IMR-90 (cell line): ENCODE data around the gene RIPK4. TPM values are rescaled to one million over a fixed set of nuclear protein-coding genes. Genes with fewer than 3 reads are reported as not detected.

ENCODE experiments used
- ATAC-seq: fragments of 200-7000 bp; cut with Tn5 transposase; 2 replicates; pipeline ENCODE4 v1.9.1; 2020; ENCODE audit warnings: low read depth, mild to moderate bottlenecking, moderate library complexity
- BruUV-seq: library from RNA; stranded (reverse); fragments of 400-500 nt; replicated peaks from 2 replicates; lab custom pipeline; 2021; lab: Mats Ljungman, UMichigan
- CTCF ChIA-PET: fragments of 300-600 bp; formaldehyde crosslinking; extraction: SDS; loops from one replicate; lab custom pipeline; 2021; ENCODE audit warnings: antibody characterized with exemption; lab: Yijun Ruan, JAX
- POLR2A ChIA-PET: fragments of 300-600 bp; sonication (Branson Sonifier 250); formaldehyde crosslinking; loops from one replicate; lab custom pipeline; 2022; ENCODE audit warnings: antibody characterized with exemption; ENCODE audit not compliant: unreplicated experiment; lab: Charles Lee
- DNase-seq: peaks from one replicate; pipeline ENCODE4 v3.0.0; 2013
- H2AFZ ChIP-seq: replicated peaks from 2 replicates; pipeline ENCODE3; 2013; ENCODE audit warnings: low read length, mild to moderate bottlenecking; ENCODE audit not compliant: poor library complexity
- H2AK5ac ChIP-seq: 2 replicates; pipeline ENCODE4 v1.6.1; 2013; ENCODE audit warnings: low read depth, low read length, inconsistent platforms
- H2AK9ac ChIP-seq: replicated peaks from 2 replicates; pipeline ENCODE3; 2013; ENCODE audit warnings: mild to moderate bottlenecking, low read depth, low read length, moderate library complexity; ENCODE audit not compliant: poor library complexity
- H2BK120ac ChIP-seq: 2 replicates; pipeline ENCODE4 v1.6.1; 2013; ENCODE audit warnings: low read depth, low read length, inconsistent platforms
- H2BK15ac ChIP-seq: 3 replicates; pipeline ENCODE4 v1.6.1; 2013; ENCODE audit warnings: low read depth, low read length, inconsistent platforms
- H2BK20ac ChIP-seq: 2 replicates; pipeline ENCODE4 v1.6.1; 2013; ENCODE audit warnings: low read depth, mild to moderate bottlenecking, inconsistent platforms, low read length, moderate library complexity
- H2BK5ac ChIP-seq: 2 replicates; pipeline ENCODE4 v1.6.1; 2013; ENCODE audit warnings: mild to moderate bottlenecking, low read depth, low read length, inconsistent platforms; ENCODE audit not compliant: poor library complexity, severe bottlenecking
- H3K14ac ChIP-seq: replicated peaks from 2 replicates; pipeline ENCODE4 v1.6.1; 2013; ENCODE audit warnings: low read depth, low read length, inconsistent platforms
- H3K18ac ChIP-seq: 2 replicates; pipeline ENCODE4 v1.6.1; 2013; ENCODE audit warnings: low read depth, low read length, control low read depth
- H3K23ac ChIP-seq: 2 replicates; pipeline ENCODE4 v1.6.1; 2013; ENCODE audit warnings: low read depth, low read length, inconsistent platforms
- H3K27ac ChIP-seq: 2 replicates; pipeline ENCODE4 v1.5.1; 2013; ENCODE audit warnings: mild to moderate bottlenecking, control low read depth, low read length; ENCODE audit not compliant: insufficient read depth
- H3K27me3 ChIP-seq: 2 replicates; pipeline ENCODE4 v1.6.1; 2013; ENCODE audit warnings: low read length; ENCODE audit not compliant: control insufficient read depth, insufficient read depth
- H3K36me3 ChIP-seq: 2 replicates; pipeline ENCODE4 v1.6.1; 2013; ENCODE audit warnings: low read length, mixed read lengths; ENCODE audit not compliant: control insufficient read depth, insufficient read depth
- H3K4ac ChIP-seq: 2 replicates; pipeline ENCODE4 v1.6.1; 2013; ENCODE audit warnings: low read depth, low read length, inconsistent platforms
- H3K4me1 ChIP-seq: 2 replicates; pipeline ENCODE4 v1.6.1; 2013; ENCODE audit warnings: low read length, mixed read lengths; ENCODE audit not compliant: control insufficient read depth, insufficient read depth
- H3K4me2 ChIP-seq: 2 replicates; pipeline ENCODE4 v1.6.1; 2013; ENCODE audit warnings: low read depth, mild to moderate bottlenecking, control low read depth, low read length, moderate library complexity
- H3K4me3 ChIP-seq: 2 replicates; pipeline ENCODE4 v1.5.1; 2013; ENCODE audit warnings: low read depth, mild to moderate bottlenecking, control low read depth, low read length, moderate library complexity; ENCODE audit not compliant: insufficient read depth
- H3K56ac ChIP-seq: 2 replicates; pipeline ENCODE4 v1.6.1; 2013; ENCODE audit warnings: low read length, inconsistent platforms; ENCODE audit not compliant: insufficient read depth; ENCODE audit errors: extremely low read depth
- H3K79me1 ChIP-seq, 2 experiments: 2 replicates each; pipeline ENCODE4 v1.6.1; 2013; ENCODE audit warnings: low read length in 2 of 2, inconsistent platforms in 1 of 2, low read depth in 1 of 2
- H3K9ac ChIP-seq: 2 replicates; pipeline ENCODE4 v1.6.1; 2013; ENCODE audit warnings: low read depth, low read length, control low read depth
- H3K9me1 ChIP-seq: 2 replicates; pipeline ENCODE4 v1.6.1; 2013; ENCODE audit warnings: low read length, inconsistent platforms; ENCODE audit not compliant: insufficient read depth
- H3K9me3 ChIP-seq: 2 replicates; pipeline ENCODE4 v1.6.1; 2013; ENCODE audit warnings: low read length; ENCODE audit not compliant: control insufficient read depth, insufficient read depth
- H4K20me1 ChIP-seq: 2 replicates; pipeline ENCODE4 v1.6.1; 2013; ENCODE audit warnings: low read length, inconsistent platforms; ENCODE audit not compliant: insufficient read depth
- H4K5ac ChIP-seq: 2 replicates; pipeline ENCODE4 v1.6.1; 2013; ENCODE audit warnings: mild to moderate bottlenecking, low read depth, low read length, control low read depth
- H4K8ac ChIP-seq, 2 experiments: 2 replicates each; pipeline ENCODE4 v1.6.1; 2013; ENCODE audit warnings: low read depth in 2 of 2, low read length in 2 of 2, control low read depth in 1 of 2, inconsistent platforms in 1 of 2
- H4K91ac ChIP-seq: 2 replicates; pipeline ENCODE4 v1.6.1; 2013; ENCODE audit warnings: low read depth, low read length, inconsistent platforms; ENCODE audit not compliant: insufficient read depth
- BHLHE40 ChIP-seq: fragments of 150-350 bp; IDR thresholded peaks from 2 replicates; pipeline ENCODE4 v1.6.1; 2016; ENCODE audit warnings: mild to moderate bottlenecking, low read depth, low read length
- CEBPB ChIP-seq: IDR thresholded peaks from 2 replicates; pipeline ENCODE4 v1.6.1; 2012; ENCODE audit warnings: low read depth, low read length, improper control_type of control experiment
- CHD1 ChIP-seq: IDR thresholded peaks from 2 replicates; pipeline ENCODE4 v1.6.1; 2012; ENCODE audit warnings: low read depth, low read length, improper control_type of control experiment
- FOS ChIP-seq: fragments of 150-350 bp; IDR thresholded peaks from 2 replicates; pipeline ENCODE4 v1.6.1; 2016; ENCODE audit warnings: low read depth, low read length
- MAZ ChIP-seq: IDR thresholded peaks from 2 replicates; pipeline ENCODE4 v1.6.1; 2012; ENCODE audit warnings: low read depth, mild to moderate bottlenecking, low read length, improper control_type of control experiment, moderate library complexity, borderline replicate concordance
- MXI1 ChIP-seq: IDR thresholded peaks from 2 replicates; pipeline ENCODE4 v1.6.1; 2012; ENCODE audit warnings: low read depth, mild to moderate bottlenecking, low read length, moderate library complexity, borderline replicate concordance
- NFE2L2 ChIP-seq: fragments of 150-350 bp; IDR thresholded peaks from 2 replicates; pipeline ENCODE4 v1.6.1; 2016; ENCODE audit warnings: low read depth, mild to moderate bottlenecking, low read length
- POLR2A ChIP-seq: IDR thresholded peaks from 2 replicates; pipeline ENCODE4 v1.6.1; 2012; ENCODE audit warnings: mild to moderate bottlenecking, low read depth, low read length
- RAD21 ChIP-seq: IDR thresholded peaks from 2 replicates; pipeline ENCODE4 v1.6.1; 2012; ENCODE audit warnings: low read length, improper control_type of control experiment
- RFX5 ChIP-seq: IDR thresholded peaks from 2 replicates; pipeline ENCODE4 v1.8.0; 2012; ENCODE audit warnings: low read depth, mild to moderate bottlenecking, low read length, moderate library complexity
- SMC3 ChIP-seq: fragments of 150-350 bp; IDR thresholded peaks from 2 replicates; pipeline ENCODE4 v1.6.1; 2016; ENCODE audit warnings: low read depth, mild to moderate bottlenecking, antibody characterized with exemption, low read length, moderate library complexity
- WGBS, 2 experiments: methylation state at CpG; one replicate each; pipeline versions ENCODE4 v1.1.5 to v1.1.7; 2013; ENCODE audit warnings: missing lambda C conversion rate in 2 of 2; ENCODE audit not compliant: insufficient read length in 1 of 2; ENCODE audit errors: extremely low coverage in 2 of 2; 5-methylcytosine and 5-hydroxymethylcytosine counted together
- dilution Hi-C: fragments of 300-500 bp; cut with HindIII; formaldehyde crosslinking; loops from one replicate; pipeline ENCODE4 v1.14.3; 2018; ENCODE audit warnings: low sequenced_read_pairs; ENCODE audit not compliant: unreplicated experiment
- in situ Hi-C: fragments of 300-500 bp; cut with MboI; formaldehyde crosslinking; loops from 3 replicates; pipeline ENCODE4 v1.14.3; 2019; ENCODE audit warnings: low sequenced_read_pairs, inconsistent platforms, mixed read lengths
- intact Hi-C: fragments of 100-400 bp; cut with micrococcal nuclease; formaldehyde crosslinking; loops from 2 replicates; pipeline ENCODE4 v1.10.0; 2022
- polyA plus RNA-seq, 3 experiments: library from polyadenylated mRNA; depleted of rRNA; stranded (reverse); fragments of >200 nt; gene quantifications; 2 replicates each; pipeline ENCODE4 v1.2.3, GENCODE V29; 2012; ENCODE audit warnings: low replicate concordance in 1 of 3
- total RNA-seq: library from RNA; depleted of rRNA; stranded (reverse); fragments of >200 nt; gene quantifications from 2 replicates; pipeline ENCODE4 v1.2.3, GENCODE V29; 2012
- TF ChIP-seq, protein P1 (sequence below): fragments of 150-350 bp; IDR thresholded peaks from 2 replicates; pipeline ENCODE4 v1.6.1; 2016; ENCODE audit warnings: low read depth, mild to moderate bottlenecking, low read length, moderate library complexity, borderline replicate concordance
- TF ChIP-seq, protein P2 (sequence below): conservative IDR thresholded peaks from 2 replicates; pipeline ENCODE4 v1.5.1; 2012; ENCODE audit warnings: mild to moderate bottlenecking, low read depth, low read length, improper control_type of control experiment

The RIPK4 gene
- total and polyA plus RNA-seq, 2 of the 4 experiments (the other 2 are of a cell fraction) = under 0.01 to 0.03 TPM

- no peak for TF ChIP-seq MXI1
Measured at GRCh38 chr21:41761934-41762635, 4.8 kb downstream of the RIPK4 start (continued).

DNA sequence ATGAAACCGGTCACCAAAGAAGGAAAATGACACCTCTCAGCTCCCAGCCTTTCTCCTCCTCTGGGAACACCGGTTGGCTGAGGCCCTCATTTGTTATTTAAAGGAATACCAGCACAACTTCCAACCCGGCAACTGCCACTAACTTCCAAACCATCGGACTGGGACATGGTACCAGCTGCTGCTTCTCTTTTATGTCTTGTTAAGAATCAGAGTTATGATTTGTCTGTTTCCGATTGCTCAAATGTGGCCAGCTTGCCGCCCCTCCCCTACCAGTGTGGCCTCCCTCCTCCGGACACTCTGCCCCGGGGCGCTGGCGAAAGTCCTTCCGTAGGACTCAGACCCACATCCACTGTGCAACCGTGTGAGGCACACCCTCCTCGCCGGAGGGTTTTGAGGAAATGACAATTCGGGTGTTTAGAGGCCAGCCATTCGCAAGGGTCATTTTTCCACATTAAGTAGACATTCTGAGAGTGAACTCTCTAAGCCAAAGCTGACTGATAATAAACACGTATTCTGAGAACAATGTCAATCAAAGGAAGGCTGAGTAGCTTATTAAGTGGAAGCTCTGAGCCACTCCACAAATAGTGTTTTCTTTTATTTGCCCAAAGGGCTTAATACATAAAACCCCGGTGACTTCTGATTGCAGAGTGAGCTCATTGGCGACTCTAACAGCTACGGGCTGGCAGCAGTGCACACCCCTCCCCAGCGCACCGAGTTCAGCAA is 5.5 kb downstream of the RIPK4 start:
- Histone ChIP-seq H3K4me1 (peaks cover 2% of the 10 kb centered on the region; the same call in 1 of the 2 replicates), H3K14ac (no peak overlapping the region), H3K4me3 (no peak overlapping the region), H4K20me1 (no peaks in the 10 kb centered on the region), H2AK5ac (no peak overlapping the region), H3K9ac (no peak overlapping the region), H4K8ac (no peak overlapping the region), H3K36me3 (no peaks in the 10 kb centered on the region), H3K4me2 (no peak overlapping the region), H3K27me3 (peaks cover 67% of the 10 kb centered on the region), H2AFZ (peak overlapping the region; percentile 18), H2BK5ac (no peak overlapping the region), H3K23ac (no peak overlapping the region), H3K18ac (no peak overlapping the region), H4K5ac (no peak overlapping the region), H3K79me1 (no peaks in the 10 kb centered on the region), H2BK15ac (no peak overlapping the region), H3K4ac (no peak overlapping the region), H3K27ac (no peak overlapping the region), H2BK20ac (no peak overlapping the region), H3K9me1 (peaks cover 4% of the 10 kb centered on the region; the same call in 1 of the 2 replicates), H4K91ac (no peak overlapping the region), H3K56ac (no peak overlapping the region), H2AK9ac (no peak overlapping the region), H2BK120ac (no peak overlapping the region), H3K9me3 (peaks cover 5% of the 10 kb centered on the region; the same call in 1 of the 2 replicates)
- ATAC-seq (peak; percentile 28), DNase-seq (no peak)
- in situ Hi-C loops (no loop called here), dilution Hi-C loops (no loop called here), intact Hi-C loops (no loop called here)
- CTCF ChIA-PET = interaction anchor here (1.0 kb wide), 1 partner anchor 148 kb away, joined by 3 read pairs; no protein-coding TSS in a partner anchor
- POLR2A ChIA-PET = no interaction called here
- 37% methylated on average over 9 of the region's 22 CpGs; no CpG with 5 or more reads in 1 of the 2 experiments for WGBS, 2 experiments
- no TSS peak for BruUV-seq
- TF ChIP-seq MXI1 (no peak), POLR2A (no peak), CHD1 (no peak), CEBPB (no peak), FOS (no peak), MAZ (no peak), BHLHE40 (no peak), RAD21 (no peak), RFX5 (no peak), NFE2L2 (no peak), SMC3 (no peak)
- TF ChIP-seq, protein P1, sequence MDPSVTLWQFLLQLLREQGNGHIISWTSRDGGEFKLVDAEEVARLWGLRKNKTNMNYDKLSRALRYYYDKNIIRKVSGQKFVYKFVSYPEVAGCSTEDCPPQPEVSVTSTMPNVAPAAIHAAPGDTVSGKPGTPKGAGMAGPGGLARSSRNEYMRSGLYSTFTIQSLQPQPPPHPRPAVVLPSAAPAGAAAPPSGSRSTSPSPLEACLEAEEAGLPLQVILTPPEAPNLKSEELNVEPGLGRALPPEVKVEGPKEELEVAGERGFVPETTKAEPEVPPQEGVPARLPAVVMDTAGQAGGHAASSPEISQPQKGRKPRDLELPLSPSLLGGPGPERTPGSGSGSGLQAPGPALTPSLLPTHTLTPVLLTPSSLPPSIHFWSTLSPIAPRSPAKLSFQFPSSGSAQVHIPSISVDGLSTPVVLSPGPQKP = no peak
- TF ChIP-seq, protein P2, sequence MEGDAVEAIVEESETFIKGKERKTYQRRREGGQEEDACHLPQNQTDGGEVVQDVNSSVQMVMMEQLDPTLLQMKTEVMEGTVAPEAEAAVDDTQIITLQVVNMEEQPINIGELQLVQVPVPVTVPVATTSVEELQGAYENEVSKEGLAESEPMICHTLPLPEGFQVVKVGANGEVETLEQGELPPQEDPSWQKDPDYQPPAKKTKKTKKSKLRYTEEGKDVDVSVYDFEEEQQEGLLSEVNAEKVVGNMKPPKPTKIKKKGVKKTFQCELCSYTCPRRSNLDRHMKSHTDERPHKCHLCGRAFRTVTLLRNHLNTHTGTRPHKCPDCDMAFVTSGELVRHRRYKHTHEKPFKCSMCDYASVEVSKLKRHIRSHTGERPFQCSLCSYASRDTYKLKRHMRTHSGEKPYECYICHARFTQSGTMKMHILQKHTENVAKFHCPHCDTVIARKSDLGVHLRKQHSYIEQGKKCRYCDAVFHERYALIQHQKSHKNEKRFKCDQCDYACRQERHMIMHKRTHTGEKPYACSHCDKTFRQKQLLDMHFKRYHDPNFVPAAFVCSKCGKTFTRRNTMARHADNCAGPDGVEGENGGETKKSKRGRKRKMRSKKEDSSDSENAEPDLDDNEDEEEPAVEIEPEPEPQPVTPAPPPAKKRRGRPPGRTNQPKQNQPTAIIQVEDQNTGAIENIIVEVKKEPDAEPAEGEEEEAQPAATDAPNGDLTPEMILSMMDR = no peak
